Epithelial cell of esophagus (primary cell): ENCODE data around the gene SUV39H2.
"Not testable (repeated sequence)": the region's sequence is repeated elsewhere in the genome, so short reads cannot be mapped to it uniquely, and the experiment has no call there.

Experiments
- DNase-seq: peaks from one replicate; pipeline ENCODE4 v3.0.0; 2010; ENCODE audit warnings: low read depth
- H3K4me3 ChIP-seq: 2 replicates; pipeline ENCODE4 v1.5.1; 2011; ENCODE audit warnings: mild to moderate bottlenecking, low read length, control low read depth
- CTCF ChIP-seq: IDR thresholded peaks from 2 replicates; pipeline ENCODE4 v1.5.1; 2011; ENCODE audit warnings: low read depth, mild to moderate bottlenecking, low read length, control low read depth, inconsistent platforms; ENCODE audit not compliant: insufficient read depth; ENCODE audit errors: missing control alignments

SUV39H2 gene

DNA sequence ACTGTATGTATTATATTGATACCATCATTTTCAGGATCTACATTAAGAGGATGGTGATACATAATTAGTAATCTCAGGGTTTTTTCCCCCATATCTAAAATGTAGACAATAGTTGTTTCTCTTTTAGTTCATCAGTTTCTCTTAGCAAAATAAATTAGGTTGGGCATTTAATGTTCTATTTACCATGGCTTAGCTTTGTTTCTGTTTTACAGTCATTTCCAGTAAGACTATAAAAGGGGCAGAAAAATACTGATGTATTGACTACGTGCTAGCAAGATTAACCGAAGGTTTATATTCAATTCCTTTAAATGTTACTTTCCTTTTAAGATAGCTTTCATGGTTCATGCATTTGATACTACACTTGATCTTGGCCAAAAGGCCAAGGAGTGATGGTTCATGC, 26.2 kb downstream of the SUV39H2 start:
- no peak overlapping the region for H3K4me3 ChIP-seq
- TF ChIP-seq CTCF = no peak
- no peak for DNase-seq

DNA sequence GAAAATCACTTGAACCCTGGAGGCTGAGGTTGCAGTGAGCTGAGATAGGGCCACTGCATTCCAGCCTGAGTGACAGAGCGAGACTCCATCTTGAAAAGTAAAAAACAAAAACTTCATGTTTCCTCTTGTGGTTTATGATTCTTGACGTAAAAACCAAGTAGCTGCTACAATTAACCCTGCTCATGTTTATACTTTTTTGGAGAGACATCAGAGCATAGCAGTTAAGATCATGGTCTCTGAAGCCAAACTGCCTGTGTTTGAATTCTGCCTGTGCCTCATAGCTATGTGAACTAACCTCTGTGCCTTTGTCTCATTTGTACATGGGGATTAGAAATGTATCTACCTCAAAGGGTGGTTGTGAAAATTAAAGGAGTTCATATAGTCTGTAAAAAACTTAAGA, 27.2 kb downstream of the SUV39H2 start:
- TF ChIP-seq CTCF = no peak
- DNase-seq = no peak
- H3K4me3 ChIP-seq = no peak overlapping the region

DNA sequence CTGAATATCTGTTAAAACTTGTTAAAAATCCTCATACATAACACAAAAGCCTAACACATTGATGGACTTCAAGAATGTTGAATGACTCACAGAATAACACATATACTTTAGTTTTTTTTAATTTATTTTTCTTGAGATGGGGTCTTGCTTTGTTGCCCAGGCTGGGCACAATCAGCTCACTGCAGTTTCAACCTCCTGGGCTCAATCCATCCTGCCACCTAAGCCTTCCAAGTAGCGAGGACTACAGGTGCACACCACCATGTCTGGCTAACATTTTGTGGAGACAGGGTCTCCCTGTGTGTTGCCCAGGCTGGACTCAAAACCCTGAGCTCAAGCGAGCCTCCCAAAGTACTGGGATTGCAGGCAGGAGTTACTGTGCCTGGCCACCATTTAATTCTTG, 28.1 kb downstream of the SUV39H2 start:
- no peak for DNase-seq
- no peak for TF ChIP-seq CTCF

DNA sequence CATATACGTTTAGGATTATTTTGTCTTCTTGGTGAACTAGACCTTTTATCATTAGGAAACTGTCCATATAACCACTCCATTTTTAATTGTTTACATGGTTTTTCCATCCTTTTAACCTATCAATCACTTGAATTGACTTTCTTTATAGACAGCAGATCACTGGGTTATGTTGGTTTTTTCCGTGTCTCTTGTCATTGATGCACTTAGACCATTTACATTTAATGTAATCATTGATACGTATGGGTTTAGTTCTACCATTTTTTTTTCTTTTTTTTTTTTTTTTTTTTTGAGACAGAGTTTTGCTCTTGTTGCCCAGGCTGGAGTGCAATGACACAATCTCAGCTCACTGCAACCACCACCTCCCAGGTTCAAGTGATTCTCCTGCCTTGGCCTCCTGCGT, 28.9 kb downstream of the SUV39H2 start:
- not testable (repeated sequence) for DNase-seq, H3K4me3 ChIP-seq

More for the DNA sequence above, 28.1 kb downstream of the SUV39H2 start:
- no peak overlapping the region for H3K4me3 ChIP-seq

GRCh38 chr10:14909101-14909500, 30.4 kb downstream of the SUV39H2 start:
- no peak for TF ChIP-seq CTCF
- H3K4me3 ChIP-seq = no peak overlapping the region
- no peak for DNase-seq

DNA sequence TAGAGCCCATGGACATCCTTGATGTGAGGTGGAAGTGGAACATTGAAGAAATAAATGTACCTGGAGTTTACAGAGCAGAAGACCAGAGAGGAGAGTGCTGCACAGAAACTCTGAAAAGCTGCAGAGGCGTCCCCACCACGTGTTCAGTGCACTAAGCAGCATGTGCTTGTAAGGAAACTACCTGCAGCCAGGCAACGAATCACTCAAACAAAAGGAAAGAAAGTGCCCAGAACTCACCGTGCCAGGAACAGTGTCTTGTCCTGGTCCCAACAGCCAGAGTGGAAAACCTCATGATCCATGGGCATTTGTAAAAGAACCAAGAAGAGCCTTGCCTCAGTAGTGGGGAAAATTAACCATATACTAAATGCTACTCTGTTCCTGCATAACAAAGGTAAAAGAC, 32.3 kb downstream of the SUV39H2 start:
- no peak for DNase-seq
- no peak overlapping the region for H3K4me3 ChIP-seq
- no peak for TF ChIP-seq CTCF

- no peak overlapping the region for H3K4me3 ChIP-seq
- DNase-seq = no peak
- no peak for TF ChIP-seq CTCF
Measured at GRCh38 chr10:14911801-14912200, 33.1 kb downstream of the SUV39H2 start.

- no peak for TF ChIP-seq CTCF
- no peak overlapping the region for H3K4me3 ChIP-seq
- no peak for DNase-seq
Measured at GRCh38 chr10:14916600-14916999, 37.9 kb downstream of the SUV39H2 start.
